ENCODE data around the gene DLST.
"Not testable (repeated sequence)": the region's sequence is repeated elsewhere in the genome, so short reads cannot be mapped to it uniquely, and the experiment has no call there.

The DLST gene

GRCh38 chr14:74919421-74920165 lies 37.9 kb downstream of the DLST start:
- DNase-seq: no peak

- no peak for DNase-seq
Measured at GRCh38 chr14:74920281-74920680, 38.6 kb downstream of the DLST start.

GRCh38 chr14:74921053-74921620 lies 39.4 kb downstream of the DLST start:
- DNase-seq: no peak

- DNase-seq: no peak
Measured at GRCh38 chr14:74921987-74922751, 40.5 kb downstream of the DLST start.

- DNase-seq: peak; percentile 50
Measured at GRCh38 chr14:74922752-74923401, 41.2 kb downstream of the DLST start, which contains the start of gene RPS6KL1. RPS6KL1 (minus strand) TSS chr14:74923260; CDS start chr14:74921541, 1,719 bp downstream.

- no peak for DNase-seq
Measured at GRCh38 chr14:74924061-74924460, 42.3 kb downstream of the DLST start.

- DNase-seq: no peak
Measured at GRCh38 chr14:74927225-74927624, 45.5 kb downstream of the DLST start.

- no peak for DNase-seq
Measured at GRCh38 chr14:74929242-74929641, 47.5 kb downstream of the DLST start.

- DNase-seq: not testable (repeated sequence)
Measured at GRCh38 chr14:74931744-74932143, 50.0 kb downstream of the DLST start.

GRCh38 chr14:74932401-74932901 lies 50.7 kb downstream of the DLST start:
- DNase-seq: no peak

GRCh38 chr14:74932936-74933335 lies 51.2 kb downstream of the DLST start:
- DNase-seq: not testable (repeated sequence)

GRCh38 chr14:74934041-74934440 lies 52.3 kb downstream of the DLST start:
- DNase-seq: no peak

- no peak for DNase-seq
Measured at GRCh38 chr14:74934476-74935359, 53.0 kb downstream of the DLST start.

GRCh38 chr14:74935360-74935680 lies 53.6 kb downstream of the DLST start:
- DNase-seq: no peak

- DNase-seq: no peak
Measured at GRCh38 chr14:74936151-74936550, 54.4 kb downstream of the DLST start.

- no peak for DNase-seq
Measured at GRCh38 chr14:74936731-74937130, 55.0 kb downstream of the DLST start.

GRCh38 chr14:74937171-74937570 lies 55.5 kb downstream of the DLST start:
- no peak for DNase-seq

GRCh38 chr14:74938531-74939495 lies 57.1 kb downstream of the DLST start:
- DNase-seq: no peak

GRCh38 chr14:74940956-74941565 lies 59.3 kb downstream of the DLST start:
- no peak for DNase-seq

- DNase-seq: peak; percentile 41
Measured at GRCh38 chr14:74941676-74942097, 60.0 kb downstream of the DLST start.
